Liver (tissue), 3 donors: ENCODE results near the gene ASH1L.
"Not testable (repeated sequence)": the region's sequence is repeated elsewhere in the genome, so short reads cannot be mapped to it uniquely, and the experiment has no call there.

Source experiments
- ATF3 ChIP-seq: IDR thresholded peaks from 2 replicates; pipeline ENCODE4 v1.6.1; 2016; ENCODE audit warnings: antibody characterized with exemption
- CTCF ChIP-seq: fragments of 150-350 bp; IDR thresholded peaks from 2 replicates; pipeline ENCODE4 v1.5.1; 2017; ENCODE audit warnings: improper control_type of control experiment, low read depth, low read length; ENCODE audit not compliant: missing input control
- GABPA ChIP-seq, 2 donors: IDR thresholded peaks in 1 of 2; conservative IDR thresholded peaks in 1 of 2; 2 replicates each; pipeline ENCODE4 v1.6.1; 2016; ENCODE audit warnings: antibody characterized with exemption in 2 of 2, mild to moderate bottlenecking in 1 of 2, moderate library complexity in 1 of 2
- MAX ChIP-seq: IDR thresholded peaks from 2 replicates; pipeline ENCODE4 v1.6.1; 2016; ENCODE audit warnings: antibody characterized with exemption
- RAD21 ChIP-seq, 2 donors: IDR thresholded peaks; 2 replicates each; pipeline ENCODE4 v1.6.1; 2016; ENCODE audit warnings: antibody characterized with exemption in 2 of 2, mild to moderate bottlenecking in 2 of 2
- REST ChIP-seq: IDR thresholded peaks from 2 replicates; pipeline ENCODE4 v1.6.1; 2016; ENCODE audit warnings: antibody characterized with exemption, mild to moderate bottlenecking
- RXRA ChIP-seq, 2 donors: IDR thresholded peaks; 2 replicates each; pipeline ENCODE4 v1.6.1; 2017 to 2018; ENCODE audit warnings: antibody characterized with exemption in 2 of 2, mild to moderate bottlenecking in 1 of 2
- SP1 ChIP-seq: IDR thresholded peaks from 2 replicates; pipeline ENCODE4 v1.6.1; 2018; ENCODE audit warnings: antibody characterized with exemption, mild to moderate bottlenecking
- TAF1 ChIP-seq: conservative IDR thresholded peaks from 2 replicates; pipeline ENCODE4 v1.6.1; 2016; ENCODE audit warnings: antibody characterized with exemption, mild to moderate bottlenecking
- donor health status: healthy.
- donor health status: healthy.

- TF ChIP-seq CTCF; TAF1; GABPA (IDR thresholded peaks at IDR 0.05 in 1 of 2, conservative IDR thresholded peaks at IDR 0.05 in 1 of 2); SP1; REST; MAX; RXRA (IDR thresholded peaks at IDR 0.05); ATF3; RAD21 (IDR thresholded peaks at IDR 0.05): not testable (repeated sequence)
These were observed 150.8 kb downstream of the ASH1L start for GRCh38 chr1:155411840-155412239.
